AG08396 (cell line): Measurements from ENCODE around the gene PLBD2.

Experiments used
- DNase-seq: peaks from one replicate; pipeline ENCODE4 v3.0.0; 2012; ENCODE audit warnings: low spot score, mixed read lengths

Gene PLBD2

DNA sequence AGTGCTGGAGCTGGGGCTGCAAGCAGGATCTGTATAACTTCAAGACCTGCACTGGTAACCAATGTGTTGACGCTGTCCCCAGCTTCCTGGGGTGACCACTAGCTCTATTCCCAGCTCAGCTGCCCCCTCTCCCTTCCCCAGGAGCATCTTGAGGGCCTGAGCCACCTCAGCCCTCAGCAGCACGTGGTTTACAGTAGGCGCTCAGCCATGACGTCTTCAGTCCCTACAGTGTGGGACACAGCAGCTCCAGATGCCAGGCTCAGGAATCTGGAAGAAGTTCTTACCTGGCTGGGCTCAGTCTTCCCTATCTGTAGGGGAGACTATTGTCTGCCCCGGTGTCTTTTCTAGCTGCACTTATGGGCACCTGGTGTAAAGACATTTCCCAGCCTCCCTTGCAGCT, 36.7 kb downstream of the PLBD2 start:
- DNase-seq, result no peak

DNA sequence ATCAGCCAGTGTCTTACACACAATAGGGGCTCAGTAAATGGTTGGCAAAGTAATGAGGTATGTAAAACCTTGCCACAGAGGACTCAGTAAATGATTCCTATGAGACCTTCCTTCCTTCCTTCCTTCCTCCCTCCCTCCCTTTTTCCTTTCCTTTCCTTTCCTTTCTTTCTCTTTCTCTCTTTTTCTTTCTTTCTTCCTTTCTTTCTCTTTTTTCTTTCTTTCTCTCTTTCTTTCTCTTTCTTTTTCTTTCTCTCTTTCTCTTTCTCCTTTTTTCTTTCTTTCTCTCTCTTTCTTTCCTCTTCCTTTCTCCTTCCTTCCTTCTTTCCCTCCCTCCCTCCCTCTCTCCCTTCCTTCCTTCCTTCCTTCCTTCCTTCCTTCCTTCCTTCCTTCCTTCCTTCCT, 37.8 kb downstream of the PLBD2 start:
- DNase-seq, result no peak

GRCh38 chr12:113396828-113397496, 38.6 kb downstream of the PLBD2 start:
- no peak for DNase-seq

- DNase-seq, result no peak
These were observed 39.3 kb downstream of the PLBD2 start for GRCh38 chr12:113397497-113398197.

- no peak for DNase-seq
These were observed 40.2 kb downstream of the PLBD2 start for GRCh38 chr12:113398346-113399290.

- DNase-seq, result no peak
These were observed 41.1 kb downstream of the PLBD2 start for GRCh38 chr12:113399490-113399889.

DNA sequence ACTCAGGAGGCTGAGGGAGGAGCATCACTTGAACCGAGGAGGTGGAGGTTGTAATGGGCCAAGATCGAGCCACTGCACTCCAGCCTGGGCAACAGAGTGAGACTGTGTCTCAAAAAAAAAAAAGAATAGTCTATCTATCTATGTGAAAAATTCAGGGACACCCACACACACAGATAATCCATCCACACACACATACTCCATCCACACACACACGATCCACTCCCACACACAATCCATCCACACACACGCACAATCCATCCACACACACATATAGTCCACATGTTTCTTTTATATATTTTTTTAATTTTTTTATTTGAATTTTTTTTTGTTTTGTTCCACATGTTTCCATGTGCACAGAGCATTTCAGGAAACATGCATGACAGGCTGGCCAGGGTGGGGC, 42.0 kb downstream of the PLBD2 start:
- no peak for DNase-seq

GRCh38 chr12:113401066-113402000, 42.9 kb downstream of the PLBD2 start:
- DNase-seq, result no peak

GRCh38 chr12:113402586-113403260, 44.3 kb downstream of the PLBD2 start:
- no peak for DNase-seq

DNA sequence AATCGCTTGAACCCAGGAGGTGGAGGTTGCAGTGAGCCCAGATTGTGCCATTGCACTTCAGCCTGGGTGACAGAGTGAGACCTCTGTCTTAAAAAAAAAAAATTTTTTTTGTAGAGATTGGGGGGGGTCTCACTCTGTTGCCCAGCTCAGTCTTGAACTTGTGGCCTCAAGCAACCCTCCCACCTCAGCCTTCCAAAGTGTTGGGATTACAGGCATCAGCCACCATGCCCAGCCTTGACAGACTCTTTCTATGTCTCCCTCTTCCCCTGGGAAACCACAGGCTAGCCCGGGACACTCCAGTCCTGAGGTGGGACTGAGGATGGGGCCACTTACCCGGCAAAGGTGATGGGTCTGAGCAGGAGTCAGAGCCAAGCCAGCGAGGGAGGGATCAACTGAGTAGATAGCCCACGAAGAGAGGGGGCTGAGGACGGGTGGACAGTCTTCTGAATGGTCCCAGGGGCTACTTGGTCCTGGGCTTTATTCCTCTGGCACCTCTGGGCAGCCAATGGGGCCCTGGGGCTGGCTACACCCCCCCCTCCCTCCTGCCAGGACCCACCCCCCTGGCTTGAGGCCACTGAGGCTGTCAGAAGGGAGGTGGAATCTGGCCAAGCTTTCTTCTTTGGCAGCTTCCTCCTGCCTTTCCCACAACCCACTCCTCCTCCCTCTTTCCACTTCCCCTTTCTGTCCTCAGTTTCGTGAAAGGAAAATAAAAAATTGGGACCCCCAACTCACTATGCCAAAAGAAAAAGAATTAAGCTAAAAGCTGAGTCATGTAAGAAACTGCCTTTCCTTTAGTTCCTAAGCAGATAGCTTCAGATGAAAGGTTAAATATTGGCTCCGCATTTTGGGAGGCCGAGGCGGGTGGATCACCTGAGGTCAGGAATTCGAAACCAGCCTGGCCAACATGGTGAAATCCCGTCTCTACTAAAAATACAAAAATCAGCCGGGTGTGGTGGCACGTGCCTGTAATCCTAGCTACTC, 45.3 kb downstream of the PLBD2 start, which contains the start of gene SDS:
TSS of gene SDS (minus strand) at position 453 of the 981 bp plus-strand sequence. CDS start 4,179 bp downstream, outside the sequence.
- peak; percentile 42 for DNase-seq

GRCh38 chr12:113405694-113406093, 47.3 kb downstream of the PLBD2 start:
- DNase-seq, result no peak

- no peak for DNase-seq
These were observed 49.7 kb downstream of the PLBD2 start for GRCh38 chr12:113407931-113408600.

- no peak for DNase-seq
These were observed 50.4 kb downstream of the PLBD2 start for GRCh38 chr12:113408756-113409298.

DNA sequence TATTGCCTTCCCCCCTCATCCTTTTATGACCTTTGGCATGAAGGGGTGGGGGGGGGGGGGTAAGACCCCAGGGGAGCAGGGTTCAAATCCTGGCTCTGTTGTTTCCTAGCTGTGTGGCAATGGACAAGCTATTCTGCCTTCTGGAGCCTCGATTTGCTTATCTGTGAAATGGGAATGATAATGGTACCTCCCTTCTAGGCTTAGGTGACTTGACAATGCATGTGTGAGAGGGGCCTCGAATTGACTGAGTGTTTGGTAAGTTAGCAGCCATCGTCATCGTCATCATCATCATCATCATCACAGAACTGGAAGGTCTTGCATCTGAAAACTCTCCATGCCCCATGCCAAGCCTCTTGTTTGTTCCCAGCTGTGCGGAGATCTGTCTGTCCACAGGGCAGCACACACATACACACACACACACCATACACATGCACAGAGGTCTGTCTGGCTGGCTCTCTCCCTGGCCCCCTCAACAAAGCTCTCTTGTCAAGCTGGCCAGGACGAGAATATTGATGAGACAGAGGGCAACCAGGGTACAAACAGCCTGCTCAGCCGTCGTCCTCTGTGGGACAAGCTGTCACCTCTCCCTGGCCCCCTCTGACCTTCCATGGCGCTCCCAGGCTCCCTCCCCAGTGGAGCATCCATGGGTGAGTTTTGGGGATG, 51.2 kb downstream of the PLBD2 start:
- no peak for DNase-seq

GRCh38 chr12:113413488-113413939, 55.1 kb downstream of the PLBD2 start:
- no peak for DNase-seq

DNA sequence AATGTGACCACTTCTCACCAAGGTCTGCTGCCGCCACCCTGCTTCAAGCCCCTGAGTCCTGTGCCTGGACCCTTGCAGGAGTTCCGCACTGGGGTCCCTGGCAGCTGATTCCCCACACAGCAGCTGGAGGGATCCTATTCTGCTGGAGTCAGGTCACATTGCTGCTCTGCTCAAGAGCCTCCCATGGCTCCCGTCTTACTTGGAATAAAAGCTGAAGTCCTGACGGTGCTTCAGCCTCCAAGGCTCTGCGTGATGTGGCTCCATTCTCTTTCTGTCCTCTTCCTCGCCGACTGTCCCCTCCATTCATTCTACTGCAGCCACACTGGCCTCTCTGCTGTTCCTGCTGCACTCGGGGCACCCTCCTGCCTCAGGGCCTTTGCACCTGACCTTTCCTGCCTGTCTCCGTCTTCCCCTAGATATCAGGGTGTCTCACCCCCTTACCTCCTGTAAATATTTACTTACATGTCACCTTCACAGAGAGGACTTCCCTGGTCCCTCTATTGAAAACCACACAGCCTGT, 56.2 kb downstream of the PLBD2 start:
- no peak for DNase-seq

- no peak for DNase-seq
These were observed 57.8 kb downstream of the PLBD2 start for GRCh38 chr12:113416091-113416754.
